CD4-positive, alpha-beta T cell treated with Interleukin-21 for 1 hour (primary cell): ENCODE results near the gene GLT8D1.
"Not testable (repeated sequence)": the region's sequence is repeated elsewhere in the genome, so short reads cannot be mapped to it uniquely, and the experiment has no call there.

ENCODE experiments used
- DNase-seq: peaks from one replicate; pipeline ENCODE4 v3.0.0-alpha.2; 2020

The GLT8D1 gene

DNA sequence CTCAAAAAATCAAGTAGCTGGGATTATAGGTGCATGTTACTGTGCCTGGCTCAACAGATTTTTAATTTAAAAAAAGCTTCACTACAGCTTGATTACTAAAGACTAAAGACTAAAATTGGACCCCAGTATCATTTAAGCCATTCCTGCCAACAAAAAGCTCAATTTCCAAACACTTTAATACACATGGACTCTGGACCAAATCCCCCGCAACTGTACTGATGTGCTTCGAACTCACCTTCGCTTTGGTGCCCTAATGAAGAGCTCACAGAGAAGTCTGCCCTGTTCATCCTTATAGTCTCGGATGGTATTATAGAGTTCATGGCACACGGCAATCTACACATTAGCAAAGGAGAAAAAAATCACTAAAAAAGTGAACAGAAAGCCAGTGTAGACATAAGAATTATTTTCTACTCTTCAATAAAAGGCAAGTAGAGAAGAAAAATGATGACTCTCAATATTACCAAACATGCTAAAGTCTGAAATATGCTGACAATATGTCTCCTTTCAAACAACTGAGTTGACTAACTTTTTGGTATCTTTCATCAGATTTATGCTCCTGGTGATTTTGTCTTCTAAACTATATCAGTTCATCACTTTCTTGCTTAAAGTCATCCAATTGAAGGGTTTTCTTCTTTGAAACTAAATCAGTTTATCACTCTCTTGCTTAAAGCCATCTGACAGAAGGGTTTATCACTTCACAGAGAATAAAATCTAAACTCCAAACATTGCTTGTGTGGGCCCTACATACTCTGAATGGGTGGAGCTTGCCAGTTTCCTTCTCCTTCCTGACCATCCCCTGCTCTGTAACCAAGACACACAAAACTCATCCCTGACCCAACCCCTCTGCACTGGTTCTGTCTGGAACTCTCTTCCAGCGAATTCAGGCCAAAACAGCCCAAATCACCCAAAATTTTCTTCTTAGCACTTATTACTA is 27.1 kb downstream of the GLT8D1 start:
- DNase-seq: no peak

DNA sequence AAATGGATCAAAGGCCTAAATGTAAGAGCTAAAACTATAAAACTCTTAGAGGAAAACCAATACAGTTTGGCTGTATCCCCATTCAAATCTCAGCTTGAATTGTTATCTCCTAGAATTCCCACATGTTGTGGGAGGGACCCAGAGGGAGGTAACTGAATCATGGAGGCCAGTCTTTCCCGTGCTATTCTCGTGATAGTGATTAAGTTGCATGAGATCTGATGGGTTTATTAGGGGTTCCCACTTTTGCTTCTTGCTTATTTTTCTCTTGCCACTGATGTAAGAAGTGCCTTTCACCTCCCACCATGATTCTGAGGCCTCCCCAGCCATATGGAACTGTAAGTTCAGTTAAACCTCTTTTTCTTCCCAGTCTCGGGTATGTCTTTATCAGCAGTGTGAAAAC is 29.4 kb downstream of the GLT8D1 start:
- not testable (repeated sequence) for DNase-seq

DNA sequence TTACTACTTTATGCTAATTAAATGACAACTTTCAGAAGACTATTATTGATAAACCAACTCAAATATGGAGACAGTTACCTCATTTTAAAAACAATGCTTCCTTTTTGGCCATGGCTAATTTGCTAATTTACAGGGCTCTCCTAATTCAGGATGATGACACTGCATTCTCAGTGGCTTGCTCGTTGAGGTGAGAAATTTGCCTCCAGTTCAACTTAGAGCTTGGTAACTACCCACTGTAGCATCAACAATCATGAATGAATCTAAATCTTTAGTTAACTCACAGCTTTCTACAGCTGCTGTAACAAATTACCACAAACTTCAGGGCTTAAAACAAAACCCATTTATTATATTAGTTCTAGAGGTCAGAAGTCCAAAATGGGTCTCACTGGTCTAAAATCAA is 33.9 kb downstream of the GLT8D1 start:
- DNase-seq: no peak

DNA sequence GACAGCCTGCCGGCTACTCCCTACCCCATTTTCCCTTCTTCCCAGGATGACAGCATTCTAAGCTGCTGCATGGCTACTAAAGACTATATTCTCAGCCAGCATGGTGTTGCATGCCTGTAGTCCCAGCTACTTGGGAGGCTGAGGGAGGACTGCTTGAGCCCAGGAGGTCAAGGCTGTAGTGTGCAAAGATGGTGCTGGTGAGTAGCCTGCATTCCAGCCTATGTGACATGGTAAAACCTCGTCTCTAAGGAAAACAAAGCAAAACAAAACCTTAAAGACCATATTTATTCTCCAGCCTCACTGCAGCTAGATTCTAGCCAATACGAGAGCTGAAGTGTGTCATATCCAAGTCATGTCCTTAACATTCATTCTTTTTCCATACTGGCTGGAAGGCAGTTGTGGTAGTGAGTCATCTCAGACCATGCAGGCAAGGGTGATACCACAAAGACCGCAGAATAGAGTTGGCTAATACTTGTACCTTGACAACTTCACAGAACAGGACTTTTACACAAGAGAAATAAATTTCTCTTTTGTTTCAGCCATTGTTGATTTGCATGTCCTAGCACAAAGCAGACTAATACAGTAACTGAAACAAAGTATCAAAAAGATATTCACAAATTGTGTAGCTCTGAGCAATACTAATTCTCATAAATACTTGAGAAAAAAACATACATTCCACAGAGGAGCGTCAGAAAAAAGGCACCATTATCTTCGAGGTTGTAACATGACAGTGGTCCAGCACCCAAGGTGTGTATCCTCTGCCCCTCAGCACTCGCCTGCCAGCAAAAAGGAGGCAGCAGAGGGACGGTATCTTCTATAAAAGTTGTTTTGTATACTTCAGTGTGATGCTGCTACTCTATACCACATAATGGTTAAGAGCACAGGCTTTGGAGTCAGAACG is 34.7 kb downstream of the GLT8D1 start:
- DNase-seq: peak; percentile 43

DNA sequence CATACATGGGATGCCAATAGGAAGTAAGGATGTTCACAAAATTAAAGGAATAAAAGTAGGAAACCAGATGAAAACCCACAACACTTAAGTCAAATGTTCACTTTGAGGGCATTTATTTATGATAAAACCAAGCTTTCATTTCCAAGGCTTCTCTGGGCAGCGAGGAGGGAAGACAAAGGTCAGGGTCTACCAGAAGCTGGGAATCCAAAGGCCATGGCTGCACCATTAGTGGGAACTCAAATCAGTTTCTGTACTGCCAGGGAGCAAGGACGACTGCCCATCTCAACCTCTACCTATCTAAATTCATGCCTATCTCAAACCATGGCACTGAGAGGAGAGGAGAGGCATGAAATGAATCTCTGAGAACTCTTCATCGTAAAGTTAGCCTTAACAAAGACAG is 42.5 kb downstream of the GLT8D1 start:
- no peak for DNase-seq

DNA sequence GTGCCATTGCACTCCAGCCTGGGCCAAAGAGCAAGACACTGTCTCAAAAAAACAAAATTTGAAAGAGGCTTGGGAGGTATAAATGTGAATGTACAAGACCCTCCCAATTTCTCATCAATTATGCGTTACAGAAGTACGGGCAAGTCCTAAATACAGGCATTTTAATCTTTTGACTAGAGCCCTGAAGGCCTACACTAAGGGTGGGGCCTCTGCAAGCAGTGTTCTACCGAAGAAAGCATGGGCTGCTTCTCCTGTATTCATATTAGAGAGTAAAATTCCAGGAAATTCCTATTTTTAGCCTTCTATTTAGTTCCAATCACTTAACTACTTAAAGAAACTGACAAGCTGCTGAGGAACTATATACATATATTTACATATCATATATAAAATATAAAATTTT is 45.5 kb downstream of the GLT8D1 start:
- no peak for DNase-seq

DNA sequence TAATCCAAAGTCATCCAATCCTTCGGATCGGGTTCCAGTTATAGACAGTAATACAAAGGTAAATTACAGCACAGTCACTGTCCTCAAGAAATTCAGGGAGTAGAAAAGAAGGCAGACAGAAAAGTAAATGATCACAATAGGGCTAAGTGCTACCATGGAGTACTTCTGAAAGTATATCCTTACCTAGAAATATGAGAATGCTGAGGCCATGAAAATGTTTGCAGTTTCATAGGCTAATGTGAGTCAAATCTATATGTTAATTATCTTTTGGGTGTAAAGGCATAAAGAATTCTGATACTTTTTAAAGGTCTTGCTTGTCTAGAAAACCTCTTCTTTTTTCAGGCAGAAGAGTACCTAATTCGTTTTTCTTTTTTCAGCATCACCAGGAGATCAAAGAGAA is 49.7 kb downstream of the GLT8D1 start:
- no peak for DNase-seq

DNA sequence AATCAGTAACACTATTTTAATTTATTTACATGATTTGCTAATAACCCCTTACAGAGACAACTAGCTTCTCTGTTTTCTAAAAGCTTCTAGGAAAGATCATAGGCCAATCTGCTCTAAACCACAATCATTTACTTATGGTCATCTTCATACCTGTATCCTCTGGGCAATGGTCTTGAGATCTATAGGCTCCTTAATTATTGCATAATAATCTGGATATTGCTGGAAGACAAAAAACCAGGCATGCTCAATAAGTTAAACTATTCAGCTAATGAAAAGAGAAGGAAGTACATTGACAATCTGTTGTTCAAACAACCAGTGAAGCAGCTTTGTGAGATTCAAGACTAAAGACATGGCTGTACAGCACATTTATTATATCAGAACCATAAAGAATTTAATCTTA is 54.0 kb downstream of the GLT8D1 start:
- DNase-seq: no peak

DNA sequence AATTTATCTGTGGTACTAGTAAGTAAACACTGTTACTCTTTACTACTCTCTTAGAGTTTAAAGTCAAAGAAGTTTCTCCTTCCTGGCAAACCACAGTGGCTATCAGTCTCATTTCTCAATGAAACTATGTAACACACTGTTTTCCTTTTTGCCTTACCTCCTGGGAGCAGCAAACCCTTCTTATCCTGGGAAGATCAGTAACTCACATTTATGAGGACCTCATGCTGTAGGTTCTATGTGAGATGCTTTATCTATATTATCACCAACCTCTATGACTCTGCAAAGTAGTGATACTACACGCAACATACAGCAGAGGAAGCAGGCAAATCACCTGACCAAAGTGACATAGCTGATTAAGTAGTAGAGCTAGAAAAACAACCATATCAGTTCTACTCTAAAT is 55.2 kb downstream of the GLT8D1 start:
- DNase-seq: no peak

DNA sequence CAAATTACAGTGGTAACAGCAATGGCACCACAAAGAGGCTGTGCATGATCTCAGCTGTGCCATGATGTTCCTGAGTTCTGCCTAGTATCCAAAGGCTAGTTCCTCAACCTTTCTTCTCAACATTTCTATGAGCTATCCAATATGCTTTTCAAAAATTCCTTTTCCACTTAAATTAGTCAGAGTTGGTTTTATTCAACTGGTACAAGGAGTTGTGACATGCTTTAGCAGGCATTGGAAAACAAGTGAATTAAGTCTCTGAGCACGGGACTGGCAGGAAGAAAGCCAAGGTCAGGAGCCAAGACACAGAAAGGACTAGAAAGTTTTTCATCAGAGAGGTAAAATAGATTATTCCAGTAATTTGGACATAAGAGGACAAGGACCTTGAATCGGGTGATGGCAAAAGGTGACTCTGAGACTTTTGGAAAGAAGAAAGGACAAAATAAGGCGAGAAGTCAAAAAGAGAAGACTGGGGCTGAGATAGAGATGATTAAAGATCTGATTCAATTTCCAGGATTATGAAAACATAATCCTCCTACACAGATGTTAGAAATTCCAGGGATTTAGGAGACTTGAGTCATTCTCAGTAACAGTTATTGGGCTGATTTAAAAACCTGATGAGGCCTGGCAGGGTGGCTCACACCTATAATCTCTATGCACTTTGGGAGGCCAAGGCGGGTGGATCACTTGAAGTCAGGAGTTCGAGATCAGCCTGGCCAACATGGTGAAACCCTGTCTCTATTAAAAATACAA is 56.0 kb downstream of the GLT8D1 start:
- no peak for DNase-seq

DNA sequence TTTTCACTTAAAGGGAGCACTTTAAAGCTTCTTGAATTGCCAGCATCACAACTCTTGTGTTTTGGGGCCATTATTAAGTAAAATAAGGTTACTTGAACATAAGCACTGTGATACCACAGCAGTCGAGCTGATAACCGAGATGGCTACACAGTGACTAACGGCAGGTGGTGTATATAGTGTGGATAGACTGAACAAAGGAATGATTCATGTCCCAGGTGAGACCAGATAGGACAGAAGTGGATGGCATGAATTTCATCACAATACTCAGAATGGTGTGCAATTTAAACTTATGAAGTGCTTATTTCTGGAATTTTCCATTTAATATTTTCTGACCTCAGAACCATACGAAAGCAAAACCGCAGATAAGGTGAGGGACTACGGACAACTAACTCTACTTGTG is 60.0 kb downstream of the GLT8D1 start:
- DNase-seq: no peak
